ENCODE data around the gene CSTPP1. TPM values are rescaled to one million over a fixed set of nuclear protein-coding genes. Genes with fewer than 3 reads are reported as not detected.

CSTPP1 gene
- total RNA-seq, 4 donors from 2014 or later: 5.3 to 14.8 (median 13.4) TPM

- no peak for TF ChIP-seq CTCF (IDR thresholded peaks at IDR 0.05; ENCODE audit: low read depth)
Measured at GRCh38 chr11:47001781-47002181, 65.2 kb downstream of the CSTPP1 start.

GRCh38 chr11:47002390-47002789 lies 65.8 kb downstream of the CSTPP1 start:
- no peak for TF ChIP-seq CTCF (IDR thresholded peaks at IDR 0.05; ENCODE audit: low read depth)

GRCh38 chr11:47003180-47003877 lies 66.8 kb downstream of the CSTPP1 start:
- TF ChIP-seq CTCF (IDR thresholded peaks at IDR 0.05; ENCODE audit: low read depth): no peak

GRCh38 chr11:47004595-47005033 lies 68.1 kb downstream of the CSTPP1 start:
- TF ChIP-seq CTCF (IDR thresholded peaks at IDR 0.05; ENCODE audit: low read depth): no peak

- TF ChIP-seq CTCF (IDR thresholded peaks at IDR 0.05; ENCODE audit: low read depth): no peak
Measured at GRCh38 chr11:47005441-47005840, 68.9 kb downstream of the CSTPP1 start.

GRCh38 chr11:47007579-47007978 lies 71.0 kb downstream of the CSTPP1 start:
- no peak for TF ChIP-seq CTCF (IDR thresholded peaks at IDR 0.05; ENCODE audit: low read depth)

GRCh38 chr11:47010179-47010578 lies 73.6 kb downstream of the CSTPP1 start:
- TF ChIP-seq CTCF (IDR thresholded peaks at IDR 0.05; ENCODE audit: low read depth): no peak
